ENCODE results near the gene EIF4H. TPM values are rescaled to one million over a fixed set of nuclear protein-coding genes. Genes with fewer than 3 reads are reported as not detected.
A peak's percentile ranks its signal among the peaks of the same experiment; 100 is the strongest.
"Not testable (repeated sequence)": the region's sequence is repeated elsewhere in the genome, so short reads cannot be mapped to it uniquely, and the experiment has no call there.

EIF4H gene
- total RNA-seq, 3 donors from 2014 or later, result 427 to 433 (median 433) TPM

DNA sequence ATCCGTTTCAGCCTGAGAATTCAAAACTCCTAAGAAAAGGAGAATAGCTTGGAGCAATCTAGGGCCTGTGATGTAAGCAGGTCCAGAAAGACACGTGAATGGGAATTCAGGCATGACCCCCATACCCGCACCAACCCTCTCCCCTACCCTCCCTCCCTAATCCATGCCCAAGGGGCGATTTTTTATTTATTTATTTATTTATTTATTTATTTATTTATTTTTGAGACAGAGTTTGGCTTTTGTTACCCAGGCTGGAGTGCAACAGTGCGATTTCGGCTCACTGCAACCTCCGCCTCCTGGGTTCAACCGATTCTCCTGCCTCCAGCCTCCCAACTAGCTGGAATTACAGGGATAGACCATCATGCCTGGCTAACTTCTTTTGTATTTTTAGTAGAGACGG is 16.6 kb upstream of the EIF4H start:
- no peaks in the 10 kb centered on the region for H3K4me1 Mint-ChIP-seq (ENCODE audit: low read depth)
- H3K9me3 Mint-ChIP-seq, result no peaks in the 10 kb centered on the region
- H3K36me3 Mint-ChIP-seq (ENCODE audit: insufficient read depth), result no peaks in the 10 kb centered on the region
- no peak for ATAC-seq
- no peak for DNase-seq
- H3K27me3 Mint-ChIP-seq (ENCODE audit: low read depth), result no peaks in the 10 kb centered on the region
- no peak overlapping the region for H3K4me3 Mint-ChIP-seq

DNA sequence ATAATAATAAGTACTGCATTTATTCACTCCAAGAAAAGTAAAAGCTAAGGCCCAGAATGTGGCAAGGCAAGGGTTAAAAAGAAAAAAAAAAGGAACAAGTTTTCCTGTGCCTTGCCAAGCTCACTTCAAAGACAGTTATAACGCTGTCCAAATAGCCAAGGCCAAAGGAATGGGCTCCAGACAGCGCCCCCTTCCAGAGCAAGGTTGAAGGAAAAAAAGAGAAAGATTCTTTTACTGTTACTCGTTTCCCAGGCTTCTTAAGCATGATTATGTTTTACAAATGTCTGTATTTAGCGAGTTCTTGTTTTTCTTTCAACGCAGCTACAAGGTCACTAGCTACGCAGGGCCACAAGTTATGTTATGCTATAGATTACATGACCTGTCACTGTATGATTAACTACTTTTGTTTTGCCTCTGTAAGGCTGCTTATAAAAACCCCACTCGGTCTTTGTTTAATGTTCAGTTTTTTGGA is 9.1 kb upstream of the EIF4H start:
- Mint-ChIP-seq H3K4me3 (no peak overlapping the region), H3K4me1 (ENCODE audit: low read depth) (no peaks in the 10 kb centered on the region), H3K9me3 (no peaks in the 10 kb centered on the region), H3K27me3 (ENCODE audit: low read depth) (no peaks in the 10 kb centered on the region), H3K36me3 (ENCODE audit: insufficient read depth) (no peaks in the 10 kb centered on the region)
- ATAC-seq, result no peak
- no peak for DNase-seq

DNA sequence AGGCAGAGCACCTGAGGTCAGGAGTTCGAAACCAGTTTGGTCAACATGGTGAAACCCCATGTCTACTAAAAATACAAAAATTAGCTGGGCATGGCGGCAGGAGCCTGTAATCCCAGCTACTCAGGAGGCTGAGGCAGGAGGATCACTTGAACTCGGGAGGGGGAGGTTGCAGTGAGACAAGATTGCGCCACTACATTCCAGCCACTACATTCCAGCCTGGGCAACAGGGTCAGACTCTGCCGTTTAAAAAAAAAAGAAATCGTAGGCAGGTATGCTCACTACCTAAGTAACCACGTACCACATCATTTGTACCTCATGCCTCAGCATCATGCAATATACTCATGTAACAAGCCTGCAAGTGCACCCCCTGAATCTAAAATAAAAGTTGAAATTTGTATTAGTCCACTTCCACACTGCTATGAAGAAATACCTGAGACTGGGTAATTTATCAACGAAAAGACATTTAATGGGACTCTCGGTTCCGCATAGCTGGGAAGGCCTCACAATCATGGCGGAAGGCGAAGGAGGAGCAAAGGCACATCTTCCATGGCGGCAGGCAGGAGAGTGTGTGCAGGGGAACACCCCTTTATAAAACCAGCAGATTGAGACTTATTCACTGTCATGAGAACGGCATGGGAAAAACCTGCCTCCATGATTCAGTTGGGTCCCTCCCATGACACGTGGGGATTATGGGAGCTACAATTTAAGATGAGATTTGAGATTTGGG is 8.1 kb upstream of the EIF4H start:
- ATAC-seq, result no peak
- Mint-ChIP-seq H3K27me3 (ENCODE audit: low read depth) (no peaks in the 10 kb centered on the region), H3K9me3 (no peaks in the 10 kb centered on the region)

DNA sequence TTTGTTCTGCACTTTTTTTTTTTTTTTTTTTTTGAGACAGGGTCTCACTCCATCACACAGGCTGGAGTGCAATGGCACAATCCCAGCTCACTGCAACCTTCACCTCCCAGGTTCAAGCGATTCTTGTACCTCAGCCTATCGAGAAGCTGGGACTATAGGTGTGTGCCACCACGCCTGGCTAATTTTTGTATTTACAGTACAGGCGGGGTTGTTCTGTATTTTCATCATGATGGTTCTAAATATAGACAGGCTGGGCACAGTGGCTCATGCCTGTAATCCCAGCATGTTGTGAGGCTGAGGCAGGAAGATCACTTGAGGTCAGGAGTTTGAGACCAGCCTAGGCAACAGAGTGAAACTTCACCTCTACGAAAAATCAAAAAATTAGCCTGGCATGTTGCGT is 6.8 kb upstream of the EIF4H start:
- not testable (repeated sequence) for H3K4me1 Mint-ChIP-seq (ENCODE audit: low read depth); ATAC-seq; H3K9me3 Mint-ChIP-seq; H3K4me3 Mint-ChIP-seq; DNase-seq; H3K27me3 Mint-ChIP-seq (ENCODE audit: low read depth); H3K36me3 Mint-ChIP-seq (ENCODE audit: insufficient read depth)

More for the DNA sequence above, 8.1 kb upstream of the EIF4H start:
- Mint-ChIP-seq H3K4me3 (no peak overlapping the region), H3K36me3 (ENCODE audit: insufficient read depth) (no peaks in the 10 kb centered on the region), H3K4me1 (ENCODE audit: low read depth) (no peaks in the 10 kb centered on the region)
- DNase-seq, result no peak

DNA sequence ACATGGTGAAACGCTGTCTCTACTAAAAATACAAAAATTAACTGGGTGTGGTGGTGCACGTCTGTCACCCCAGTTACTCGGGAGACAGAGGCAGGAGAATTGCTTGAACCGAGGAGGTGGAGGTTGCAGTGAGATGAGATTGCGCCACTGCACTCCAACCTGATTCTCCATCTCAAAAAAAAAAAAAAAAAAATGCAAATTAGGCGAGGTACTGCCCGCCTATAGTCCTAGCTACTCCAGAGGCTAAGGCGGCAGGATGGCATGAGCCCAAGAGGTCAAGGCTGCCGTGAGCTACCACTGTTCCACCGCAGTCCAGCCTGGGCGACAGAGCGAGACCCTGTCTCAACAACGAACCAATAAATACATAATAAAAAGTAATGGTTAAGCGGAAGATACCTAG is 1.1 kb upstream of the EIF4H start:
- no peaks in the 10 kb centered on the region for H3K27me3 Mint-ChIP-seq (ENCODE audit: low read depth)
- H3K36me3 Mint-ChIP-seq (ENCODE audit: insufficient read depth), result peaks cover 14% of the 10 kb centered on the region
- H3K4me3 Mint-ChIP-seq, result peak overlapping the region; percentile 90
- ATAC-seq (no peak), DNase-seq (no peak)
- peaks cover 35% of the 10 kb centered on the region for H3K4me1 Mint-ChIP-seq (ENCODE audit: low read depth)
- H3K9me3 Mint-ChIP-seq, result no peaks in the 10 kb centered on the region

DNA sequence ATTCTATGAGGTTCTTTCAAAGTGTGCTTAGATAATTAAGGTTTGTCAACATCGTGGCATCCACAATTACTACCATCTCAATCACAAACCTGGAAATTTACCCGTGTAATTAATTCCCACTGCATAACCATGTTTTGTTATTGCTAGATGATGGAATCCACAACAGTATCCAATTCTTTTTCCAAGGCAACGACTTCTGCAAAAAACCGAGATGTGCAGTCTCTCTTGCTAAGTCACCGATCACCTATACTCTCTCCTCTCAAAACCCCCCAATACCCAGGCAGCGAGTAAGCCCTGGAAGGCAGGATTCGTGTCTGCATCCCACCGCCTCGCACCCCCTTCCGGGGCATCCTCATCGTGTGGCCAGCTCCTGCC is 678 bp upstream of the EIF4H start:
- Mint-ChIP-seq H3K4me1 (ENCODE audit: low read depth) (peaks cover 37% of the 10 kb centered on the region), H3K4me3 (peak overlapping the region; percentile 90), H3K27me3 (ENCODE audit: low read depth) (no peaks in the 10 kb centered on the region), H3K9me3 (no peaks in the 10 kb centered on the region), H3K36me3 (ENCODE audit: insufficient read depth) (peaks cover 14% of the 10 kb centered on the region)
- DNase-seq (no peak), ATAC-seq (peak in 1 of 2 donors; percentile 3)

DNA sequence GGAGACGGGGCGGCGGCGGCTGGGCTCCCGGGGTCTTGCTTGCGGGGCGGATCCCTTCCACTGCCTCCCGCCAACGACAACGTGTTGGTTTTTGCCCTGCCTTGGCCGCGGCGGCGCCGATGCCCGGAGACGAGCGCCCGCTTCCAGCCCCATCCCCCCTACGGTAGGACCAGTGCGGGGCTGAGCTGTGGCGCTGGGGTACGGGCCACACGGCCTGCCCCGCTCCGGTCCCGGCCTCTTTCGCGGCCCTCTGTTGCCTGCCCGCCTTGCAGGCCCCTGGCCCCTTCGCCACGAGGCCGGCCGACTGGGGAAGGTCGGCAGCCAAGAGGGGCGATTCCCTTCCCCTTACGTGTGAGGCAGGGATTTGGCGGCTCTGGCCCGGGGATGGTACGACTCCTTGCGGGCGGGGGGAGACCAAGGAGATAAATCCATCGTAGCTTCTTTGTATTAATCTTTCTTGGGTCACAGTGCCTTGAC is 488 bp downstream of the EIF4H start:
- DNase-seq, result peak; percentile 9
- Mint-ChIP-seq H3K4me3 (peak overlapping the region; percentile 92), H3K4me1 (ENCODE audit: low read depth) (peaks cover 49% of the 10 kb centered on the region), H3K36me3 (ENCODE audit: insufficient read depth) (peaks cover 19% of the 10 kb centered on the region), H3K9me3 (no peaks in the 10 kb centered on the region), H3K27me3 (ENCODE audit: low read depth) (no peaks in the 10 kb centered on the region)
- peak; percentile 53 to 56 for ATAC-seq

DNA sequence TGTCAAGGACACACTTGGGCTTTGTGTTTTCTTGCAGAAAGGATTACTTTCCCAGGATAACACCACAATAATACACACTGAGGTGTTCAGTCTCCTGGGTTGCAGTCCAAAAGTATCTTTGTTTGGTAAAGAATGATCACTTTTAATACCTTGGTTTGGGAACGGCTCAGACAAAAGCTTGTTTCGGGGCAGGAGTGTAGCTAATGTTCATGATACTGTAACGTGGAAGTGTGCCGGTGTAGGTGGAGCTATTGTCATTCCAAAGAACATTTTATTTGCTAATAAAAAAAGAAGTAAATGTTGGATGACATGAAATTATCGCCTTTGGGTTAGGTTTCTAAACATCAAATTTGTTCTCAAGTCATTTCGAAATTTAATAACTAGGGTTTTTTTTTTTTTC is 1.2 kb downstream of the EIF4H start:
- H3K27me3 Mint-ChIP-seq (ENCODE audit: low read depth), result no peaks in the 10 kb centered on the region
- no peaks in the 10 kb centered on the region for H3K9me3 Mint-ChIP-seq
- H3K36me3 Mint-ChIP-seq (ENCODE audit: insufficient read depth), result peaks cover 19% of the 10 kb centered on the region
- DNase-seq (no peak), ATAC-seq (no peak)
- H3K4me3 Mint-ChIP-seq, result peak overlapping the region; percentile 92
- peaks cover 55% of the 10 kb centered on the region for H3K4me1 Mint-ChIP-seq (ENCODE audit: low read depth)

DNA sequence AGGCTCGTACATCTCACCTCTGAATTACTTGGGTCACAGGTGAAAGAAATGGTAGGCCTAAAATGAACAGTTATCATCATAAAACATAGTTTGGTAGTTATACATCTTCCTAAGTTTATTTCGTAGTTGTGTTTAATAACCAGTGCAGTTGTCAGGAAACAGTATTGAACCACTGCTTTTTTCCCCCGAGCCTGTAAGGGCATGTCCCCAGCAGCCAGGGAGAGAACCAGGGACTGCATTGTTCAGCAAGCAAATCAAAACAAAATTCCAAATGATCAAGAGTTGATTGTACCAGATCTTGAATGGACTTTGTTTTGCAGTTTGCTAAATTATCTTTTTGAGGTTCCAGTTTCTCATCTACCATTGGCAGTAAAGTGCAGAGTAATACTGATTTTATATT is 2.4 kb downstream of the EIF4H start:
- Mint-ChIP-seq H3K9me3 (no peaks in the 10 kb centered on the region), H3K36me3 (ENCODE audit: insufficient read depth) (peaks cover 19% of the 10 kb centered on the region), H3K4me1 (ENCODE audit: low read depth) (peaks cover 66% of the 10 kb centered on the region), H3K4me3 (peak overlapping the region; percentile 92), H3K27me3 (ENCODE audit: low read depth) (no peaks in the 10 kb centered on the region)
- DNase-seq (no peak), ATAC-seq (no peak)

DNA sequence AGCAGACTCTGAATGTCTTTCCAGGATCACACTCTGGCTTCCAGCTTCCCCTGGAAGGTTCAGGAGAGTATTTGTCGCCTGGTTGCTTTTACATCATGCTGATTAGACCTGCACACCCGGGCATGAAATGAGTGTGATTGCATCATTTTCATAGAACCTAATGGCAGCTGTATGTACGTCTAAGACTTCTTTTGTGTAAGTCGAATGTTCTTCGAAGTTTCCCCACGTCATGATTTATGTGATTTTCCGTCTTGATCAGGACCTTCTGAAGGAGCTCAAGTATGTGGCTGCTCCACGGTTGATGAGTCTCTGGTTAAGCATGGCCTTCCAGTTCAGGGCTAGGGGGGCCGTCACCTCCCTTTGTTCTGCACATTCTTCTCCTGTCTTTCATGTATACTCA is 4.5 kb downstream of the EIF4H start:
- H3K9me3 Mint-ChIP-seq, result no peaks in the 10 kb centered on the region
- ATAC-seq, result no peak
- DNase-seq, result no peak
- H3K36me3 Mint-ChIP-seq (ENCODE audit: insufficient read depth), result peaks cover 25% of the 10 kb centered on the region
- H3K4me1 Mint-ChIP-seq (ENCODE audit: low read depth), result peaks cover 77% of the 10 kb centered on the region
- H3K27me3 Mint-ChIP-seq (ENCODE audit: low read depth), result no peaks in the 10 kb centered on the region
- H3K4me3 Mint-ChIP-seq, result peak overlapping the region; percentile 39

DNA sequence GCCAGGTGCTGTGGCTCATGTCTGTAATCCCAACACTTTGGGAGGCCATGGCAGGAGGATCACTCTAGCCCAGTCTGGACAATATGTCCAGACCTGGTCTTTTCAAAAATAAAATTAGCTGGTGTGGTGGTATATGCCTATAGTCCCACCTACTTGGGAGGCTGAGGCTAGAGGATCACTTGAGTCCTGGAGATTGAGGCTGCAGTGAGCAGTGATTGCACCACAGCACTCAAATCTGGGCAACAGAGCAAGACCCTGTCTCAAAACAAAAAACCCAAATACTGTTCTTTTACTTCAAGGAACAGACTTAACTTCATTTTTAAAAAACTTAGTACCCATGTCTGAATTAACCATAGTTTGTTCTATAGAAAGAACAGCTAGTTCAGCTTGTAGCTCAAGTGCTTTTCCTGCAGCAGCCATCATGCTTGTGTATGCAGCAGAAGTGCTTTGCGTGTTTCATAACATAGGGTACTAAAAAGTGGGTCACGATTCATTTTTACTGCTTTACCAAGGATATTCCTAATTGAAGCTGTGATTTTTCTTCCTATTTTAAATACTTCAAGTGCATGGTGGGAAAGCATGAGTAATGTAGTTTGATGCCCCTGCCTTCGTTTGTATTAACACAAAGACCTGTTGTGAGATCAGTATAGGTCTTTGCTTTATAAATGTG is 5.9 kb downstream of the EIF4H start:
- DNase-seq (no peak), ATAC-seq (no peak)
- no peaks in the 10 kb centered on the region for H3K9me3 Mint-ChIP-seq
- no peaks in the 10 kb centered on the region for H3K27me3 Mint-ChIP-seq (ENCODE audit: low read depth)
- H3K36me3 Mint-ChIP-seq (ENCODE audit: insufficient read depth), result peaks cover 29% of the 10 kb centered on the region
- peaks cover 90% of the 10 kb centered on the region for H3K4me1 Mint-ChIP-seq (ENCODE audit: low read depth)
- no peak overlapping the region for H3K4me3 Mint-ChIP-seq

DNA sequence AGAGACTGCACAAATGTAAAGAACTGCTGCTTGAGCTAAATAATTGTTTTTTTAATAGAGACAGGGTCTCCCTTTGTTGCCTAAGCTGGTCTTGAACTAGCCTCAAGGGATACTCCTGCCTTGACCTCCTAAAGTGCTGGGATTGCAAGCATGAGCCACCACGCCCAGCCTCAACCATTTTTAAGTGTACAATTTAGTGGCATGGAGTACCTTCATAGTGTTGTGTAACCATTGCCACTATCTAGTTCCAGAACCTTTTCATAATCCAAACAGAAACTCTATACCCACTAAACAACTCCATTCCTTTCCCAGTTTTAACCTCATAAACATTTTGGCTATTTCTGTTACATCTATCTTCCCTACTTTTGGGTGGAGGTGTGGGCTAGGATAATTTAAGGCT is 6.7 kb downstream of the EIF4H start:
- peaks cover 24% of the 10 kb centered on the region for H3K36me3 Mint-ChIP-seq (ENCODE audit: insufficient read depth)
- no peaks in the 10 kb centered on the region for H3K27me3 Mint-ChIP-seq (ENCODE audit: low read depth)
- ATAC-seq (no peak), DNase-seq (no peak)
- H3K4me3 Mint-ChIP-seq, result no peak overlapping the region
- H3K4me1 Mint-ChIP-seq (ENCODE audit: low read depth), result peaks cover 92% of the 10 kb centered on the region
- H3K9me3 Mint-ChIP-seq, result no peaks in the 10 kb centered on the region

DNA sequence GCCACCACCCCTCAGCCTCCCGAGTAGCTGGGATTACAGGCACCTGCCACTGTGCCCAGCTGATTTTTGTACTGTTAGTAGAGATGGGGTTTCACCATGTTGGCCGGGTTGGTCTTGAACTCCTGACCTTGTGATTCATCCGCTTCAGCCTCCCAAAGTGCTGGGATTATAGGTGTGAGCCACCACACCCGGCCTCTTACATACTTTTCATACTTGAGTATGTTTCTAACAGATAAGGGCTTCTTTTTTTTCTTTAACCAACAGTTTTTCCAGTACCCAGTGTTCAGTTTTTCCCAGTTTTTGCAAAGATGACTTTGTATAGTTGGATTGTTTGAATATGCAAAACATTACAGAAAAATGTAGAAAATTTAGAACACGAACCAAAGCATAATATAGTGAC is 7.7 kb downstream of the EIF4H start:
- Mint-ChIP-seq H3K36me3 (ENCODE audit: insufficient read depth) (peaks cover 20% of the 10 kb centered on the region), H3K9me3 (no peaks in the 10 kb centered on the region), H3K27me3 (ENCODE audit: low read depth) (no peaks in the 10 kb centered on the region), H3K4me3 (no peak overlapping the region), H3K4me1 (ENCODE audit: low read depth) (peaks cover 89% of the 10 kb centered on the region)
- DNase-seq, result no peak
- ATAC-seq, result no peak

DNA sequence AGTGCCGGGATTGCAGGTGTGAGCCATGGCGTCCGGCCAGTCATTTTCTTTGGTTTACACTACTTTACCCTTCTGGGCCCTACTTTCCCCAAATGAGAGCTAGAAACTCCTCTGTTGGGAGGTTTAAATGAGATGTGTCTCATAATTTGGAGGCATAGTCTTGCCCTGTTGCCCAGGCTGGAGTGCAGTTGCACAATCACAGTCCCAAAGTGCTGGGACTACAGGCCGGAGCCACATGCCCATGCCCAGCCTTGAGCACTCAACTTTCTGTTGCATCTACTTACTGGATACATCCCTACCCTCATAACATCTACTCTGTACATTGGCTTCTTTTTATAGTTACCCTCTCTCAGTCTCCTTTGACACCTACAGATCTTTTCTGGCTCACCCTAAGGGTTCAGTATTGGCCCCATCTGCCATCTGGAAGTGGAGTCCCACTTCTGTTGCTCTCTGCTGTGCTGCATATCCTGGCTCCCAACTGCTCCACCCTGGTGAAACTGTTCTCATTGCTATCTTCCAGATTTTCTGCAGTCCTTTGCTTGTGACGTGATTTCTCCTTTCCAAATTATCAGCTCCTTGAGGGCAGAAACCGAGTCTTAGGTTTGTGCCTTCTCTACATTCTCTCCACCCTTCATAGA is 8.4 kb downstream of the EIF4H start:
- H3K36me3 Mint-ChIP-seq (ENCODE audit: insufficient read depth), result peaks cover 20% of the 10 kb centered on the region
- peak overlapping the region; percentile 25 for H3K4me3 Mint-ChIP-seq
- no peak for ATAC-seq

More for the DNA sequence above, 8.4 kb downstream of the EIF4H start:
- no peaks in the 10 kb centered on the region for H3K27me3 Mint-ChIP-seq (ENCODE audit: low read depth)
- peaks cover 88% of the 10 kb centered on the region for H3K4me1 Mint-ChIP-seq (ENCODE audit: low read depth)
- DNase-seq, result no peak
- H3K9me3 Mint-ChIP-seq, result no peaks in the 10 kb centered on the region
